Measurements from ENCODE around the gene NLRP6.
A peak's percentile ranks its signal among the peaks of the same experiment; 100 is the strongest.
"Not testable (repeated sequence)": the region's sequence is repeated elsewhere in the genome, so short reads cannot be mapped to it uniquely, and the experiment has no call there.

NLRP6 gene

DNA sequence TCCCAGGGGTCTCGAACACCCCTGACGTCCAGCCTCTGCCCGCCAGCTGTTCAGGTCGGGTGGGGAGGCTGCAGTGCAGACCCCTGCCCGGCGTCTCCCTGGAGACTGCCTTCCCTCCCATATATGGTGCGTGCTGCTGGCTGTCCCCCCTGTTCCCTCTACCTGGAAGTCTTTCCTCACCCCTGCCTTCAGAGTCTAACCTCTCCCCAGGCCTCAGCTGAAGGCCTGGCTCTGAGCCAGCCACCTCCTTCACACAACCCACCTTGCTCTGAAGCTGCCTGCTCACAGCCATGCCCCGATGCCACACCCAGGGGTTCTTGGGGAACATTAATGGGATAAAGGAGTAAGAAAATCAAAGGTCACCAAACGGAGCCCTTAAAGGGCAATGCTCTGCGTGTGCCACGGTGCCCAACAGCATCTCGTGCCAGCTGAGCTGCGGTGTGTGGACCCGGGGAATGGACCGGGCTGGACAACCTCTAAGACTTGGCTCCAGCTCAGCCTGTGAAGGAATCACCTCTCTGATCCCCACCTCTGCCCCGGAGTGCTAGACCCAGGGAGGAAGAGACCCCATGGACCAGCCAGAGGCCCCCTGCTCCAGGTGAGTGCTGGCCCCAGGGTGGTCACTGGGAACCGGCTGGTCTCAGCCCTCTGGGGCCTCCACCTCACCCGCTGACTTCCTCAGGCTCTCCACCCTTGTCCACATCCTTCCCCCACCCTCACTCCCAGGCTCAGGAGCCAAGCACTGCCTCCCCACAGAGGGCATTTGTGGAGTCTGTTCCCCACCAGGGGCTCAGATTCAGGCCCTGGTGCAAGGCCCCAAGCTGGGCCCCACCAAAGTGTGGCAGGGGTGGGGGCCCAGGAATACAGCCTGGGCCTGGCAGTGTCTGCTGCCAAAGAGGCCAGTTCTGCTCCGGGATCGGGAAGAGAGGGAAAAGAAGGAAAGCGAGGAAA lies at the start of gene NLRP6:
NLRP6 (plus strand) TSS at position 407 of the 951 bp plus-strand sequence; CDS start at position 570, 163 bp downstream.
- no peak for TF ChIP-seq JUND (IDR thresholded peaks at IDR 0.05; ENCODE audit: low read depth)
- in situ Hi-C loops (cut with HindIII; ENCODE audit: low pct_unique_long_range_greater_than_20kb, low sequenced_read_pairs), result no loop called here
- no peak for DNase-seq (ENCODE audit: low read depth in 1 of 2, low spot score in 1 of 2)

DNA sequence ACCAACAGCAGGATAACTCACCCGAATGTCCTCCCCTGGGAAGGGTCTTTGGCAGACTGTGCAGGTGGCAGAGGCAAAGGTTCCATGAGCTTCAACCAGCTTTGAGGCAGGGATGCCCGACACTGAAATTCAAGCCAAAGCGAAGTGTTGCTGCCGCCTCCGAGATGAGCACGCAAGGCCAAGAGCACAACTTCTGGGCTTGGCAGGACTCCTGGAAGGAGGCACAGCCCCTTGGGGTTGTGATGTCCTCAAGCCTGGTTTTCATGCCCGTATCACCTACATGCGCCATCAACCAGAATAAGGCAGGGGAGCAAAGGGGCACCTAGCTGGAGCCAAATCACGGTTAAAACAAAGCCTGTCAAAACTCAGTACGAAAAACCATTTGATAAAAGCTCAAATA lies 47.8 kb upstream of the NLRP6 start:
- in situ Hi-C loops (cut with HindIII; ENCODE audit: low pct_unique_long_range_greater_than_20kb, low sequenced_read_pairs), result no loop called here
- TF ChIP-seq JUND (IDR thresholded peaks at IDR 0.05; ENCODE audit: low read depth), result no peak
- no peak for DNase-seq (ENCODE audit: low read depth in 1 of 2, low spot score in 1 of 2)

DNA sequence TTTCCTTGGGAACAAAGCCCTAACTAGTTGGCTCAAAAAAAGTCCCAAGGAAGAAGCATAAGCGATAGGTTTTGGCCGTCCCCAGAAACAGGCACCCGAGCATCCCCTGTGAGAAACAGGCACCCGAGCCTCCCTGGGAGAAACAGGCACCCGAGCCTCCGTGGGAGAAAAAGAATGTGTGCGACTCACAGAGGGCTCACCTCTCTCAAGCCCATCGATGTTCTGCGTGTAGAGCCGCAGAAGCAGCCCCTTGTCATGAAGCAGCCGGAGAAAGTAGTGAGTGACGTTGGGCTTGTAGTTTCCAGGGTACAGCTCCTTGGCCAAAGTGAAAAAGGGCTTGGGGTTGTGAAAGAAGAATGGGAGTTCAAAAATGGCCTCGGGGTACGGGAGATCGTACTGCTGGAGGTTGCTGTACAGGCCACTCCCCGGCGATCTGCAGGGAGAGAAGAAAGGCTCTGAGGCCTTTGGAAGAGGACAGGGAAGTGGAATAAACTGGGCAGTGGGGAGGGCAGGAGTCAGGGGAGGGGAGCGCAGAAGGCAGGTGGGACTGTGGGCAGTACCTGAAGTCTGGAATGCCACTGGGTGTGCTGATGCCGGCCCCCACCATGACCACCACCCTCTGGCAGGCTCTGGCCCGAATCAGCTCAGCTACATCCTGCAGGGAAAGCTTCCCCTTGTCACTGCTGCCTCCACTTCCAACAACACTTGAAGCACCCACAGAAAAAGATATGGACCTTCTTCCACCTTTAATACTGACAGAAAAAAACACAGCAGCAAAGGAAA lies 45.2 kb upstream of the NLRP6 start:
- no peak for DNase-seq (ENCODE audit: low read depth in 1 of 2, low spot score in 1 of 2)
- no peak for TF ChIP-seq JUND (IDR thresholded peaks at IDR 0.05; ENCODE audit: low read depth)
- in situ Hi-C loops (cut with HindIII; ENCODE audit: low pct_unique_long_range_greater_than_20kb, low sequenced_read_pairs), result no loop called here

DNA sequence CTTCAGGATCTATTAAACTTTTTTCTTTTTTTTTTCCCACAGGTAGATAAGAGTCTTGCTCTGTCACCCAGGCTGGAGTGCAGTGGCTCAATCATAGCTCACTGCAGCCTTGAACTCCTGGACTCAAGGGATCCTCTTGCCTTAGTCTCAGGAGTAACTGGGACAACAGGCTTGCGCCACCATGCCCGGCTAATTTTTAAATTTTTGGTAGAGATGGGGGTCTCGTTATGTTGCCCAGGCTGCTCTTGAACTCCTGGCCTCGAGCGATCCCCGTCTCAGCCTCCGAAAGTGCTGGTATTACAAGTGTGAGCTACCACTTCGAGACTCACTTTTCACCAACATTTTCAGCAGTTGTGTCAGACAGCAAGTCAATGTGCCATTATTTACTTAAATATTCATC lies 43.0 kb upstream of the NLRP6 start:
- in situ Hi-C loops (cut with HindIII; ENCODE audit: low pct_unique_long_range_greater_than_20kb, low sequenced_read_pairs), result no loop called here
- TF ChIP-seq JUND (IDR thresholded peaks at IDR 0.05; ENCODE audit: low read depth), result no peak
- DNase-seq (ENCODE audit: low read depth in 1 of 2, low spot score in 1 of 2), result no peak

DNA sequence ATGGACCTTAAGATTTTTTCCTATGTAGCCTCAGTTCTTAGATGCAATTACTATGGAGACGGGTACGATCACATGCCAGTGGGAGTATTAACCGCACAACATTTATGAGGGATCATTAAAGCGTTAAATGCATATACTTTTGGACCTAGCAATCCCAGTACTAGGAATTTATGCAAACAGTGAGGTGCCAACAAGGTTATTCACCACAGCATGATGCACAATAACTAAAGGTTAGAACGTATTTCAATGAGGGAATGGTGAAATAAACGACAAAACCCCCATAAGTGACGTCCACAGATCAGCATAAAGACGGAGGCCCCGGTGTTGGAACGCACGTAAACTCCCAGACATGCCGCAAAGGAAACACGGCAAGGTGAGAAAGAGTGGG lies 42.6 kb upstream of the NLRP6 start:
- in situ Hi-C loops (cut with HindIII; ENCODE audit: low pct_unique_long_range_greater_than_20kb, low sequenced_read_pairs), result no loop called here
- TF ChIP-seq JUND (IDR thresholded peaks at IDR 0.05; ENCODE audit: low read depth), result no peak
- peak in 1 of 2 experiments; percentile 20 for DNase-seq (ENCODE audit: low read depth in 1 of 2, low spot score in 1 of 2)

DNA sequence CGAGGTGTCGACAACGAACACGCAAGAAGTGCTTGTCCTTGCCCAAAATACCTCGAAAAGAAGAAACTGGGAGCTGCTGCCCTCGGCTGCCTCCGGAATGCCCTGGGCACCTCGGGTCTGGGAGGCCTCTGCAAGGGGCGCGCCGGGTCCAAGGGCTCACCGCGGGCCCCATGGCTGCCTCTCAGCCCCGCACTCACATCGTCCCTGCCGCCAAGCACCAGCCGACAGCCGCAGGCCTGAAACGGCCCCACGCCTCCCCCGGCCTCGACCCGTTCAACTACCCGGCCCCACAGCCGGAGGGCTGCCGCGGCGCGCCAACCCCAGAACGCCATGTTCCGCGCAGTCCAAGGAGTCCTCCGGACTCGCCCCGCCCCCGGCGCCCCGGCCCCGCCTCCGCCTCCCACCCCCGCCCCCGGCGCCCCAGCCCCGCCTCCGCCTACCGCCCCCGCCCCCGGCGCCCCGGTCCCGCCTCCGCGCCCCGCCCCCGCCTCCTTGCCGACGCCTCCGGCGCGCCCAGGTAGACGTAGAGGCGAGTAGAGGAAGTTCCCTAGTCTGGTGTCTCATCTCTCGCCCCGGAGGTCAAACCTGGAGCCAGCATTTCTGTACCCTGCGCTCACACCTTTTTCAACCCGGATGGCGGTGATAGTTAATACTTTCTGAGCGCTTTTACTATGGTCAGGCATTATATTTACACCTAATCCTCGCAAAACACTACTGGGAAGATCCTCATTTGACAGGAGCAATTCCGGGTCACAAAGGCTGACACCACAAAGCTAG lies 42.0 kb upstream of the NLRP6 start, which contains the start of gene SIRT3:
SIRT3 (minus strand) TSS at position 346 of the 777 bp plus-strand sequence; CDS start at position 332, 14 bp downstream.
- peak; percentile 79 to 90 for DNase-seq (ENCODE audit: low read depth in 1 of 2, low spot score in 1 of 2)
- TF ChIP-seq JUND (IDR thresholded peaks at IDR 0.05; ENCODE audit: low read depth), result no peak
- in situ Hi-C loops (cut with HindIII; ENCODE audit: low pct_unique_long_range_greater_than_20kb, low sequenced_read_pairs), result no loop called here

DNA sequence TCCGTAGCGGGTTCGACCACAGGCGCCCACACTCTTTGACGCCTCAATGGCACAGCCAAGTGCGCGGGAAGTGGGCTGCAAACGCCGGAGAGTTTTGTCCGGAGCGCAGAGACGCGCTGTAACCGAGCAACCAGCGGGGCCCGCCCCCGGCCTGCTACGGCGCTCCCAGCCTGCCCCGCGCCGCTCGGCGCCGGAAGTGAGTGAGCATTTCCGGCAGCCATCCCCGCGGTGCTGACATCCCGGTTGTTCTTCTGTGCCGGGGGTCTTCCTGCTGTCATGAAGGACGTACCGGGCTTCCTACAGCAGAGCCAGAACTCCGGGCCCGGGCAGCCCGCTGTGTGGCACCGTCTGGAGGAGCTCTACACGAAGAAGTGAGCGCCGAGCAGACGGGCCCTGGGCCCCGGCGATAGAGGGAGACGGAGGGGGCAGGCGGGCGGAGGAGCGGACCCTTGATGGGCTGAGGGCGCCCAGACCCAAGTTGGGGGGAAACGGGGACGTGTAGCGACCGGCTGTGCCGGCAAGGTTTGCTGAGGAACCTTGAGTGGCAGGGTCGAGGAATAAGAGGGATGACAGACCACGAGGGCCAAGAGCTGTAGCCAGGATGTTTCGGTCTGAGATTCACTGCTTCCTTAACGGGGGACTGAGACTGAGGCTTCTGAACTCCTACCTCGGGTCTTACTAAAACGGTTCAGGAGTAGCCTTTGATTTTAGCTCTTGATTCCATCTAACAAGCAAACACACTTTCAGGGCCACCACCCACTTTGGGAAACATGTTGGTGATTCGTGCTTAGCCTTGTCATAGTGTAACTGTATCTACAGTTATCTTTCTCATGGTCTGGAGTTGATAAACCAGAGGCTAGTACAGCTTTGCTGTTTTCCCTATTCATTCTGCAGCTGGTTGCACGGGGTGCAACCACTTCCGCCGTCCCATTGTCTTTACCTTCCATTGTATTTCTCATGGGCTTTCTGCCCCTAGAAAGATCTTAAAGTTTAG lies 41.1 kb upstream of the NLRP6 start, which contains the start of gene PSMD13:
PSMD13 (plus strand) TSS at position 203 of the 994 bp plus-strand sequence; CDS start at position 277, 74 bp downstream.
- in situ Hi-C loops (cut with HindIII; ENCODE audit: low pct_unique_long_range_greater_than_20kb, low sequenced_read_pairs), result no loop called here
- no peak for TF ChIP-seq JUND (IDR thresholded peaks at IDR 0.05; ENCODE audit: low read depth)
- peak; percentile 71 to 77 for DNase-seq (ENCODE audit: low read depth in 1 of 2, low spot score in 1 of 2)

DNA sequence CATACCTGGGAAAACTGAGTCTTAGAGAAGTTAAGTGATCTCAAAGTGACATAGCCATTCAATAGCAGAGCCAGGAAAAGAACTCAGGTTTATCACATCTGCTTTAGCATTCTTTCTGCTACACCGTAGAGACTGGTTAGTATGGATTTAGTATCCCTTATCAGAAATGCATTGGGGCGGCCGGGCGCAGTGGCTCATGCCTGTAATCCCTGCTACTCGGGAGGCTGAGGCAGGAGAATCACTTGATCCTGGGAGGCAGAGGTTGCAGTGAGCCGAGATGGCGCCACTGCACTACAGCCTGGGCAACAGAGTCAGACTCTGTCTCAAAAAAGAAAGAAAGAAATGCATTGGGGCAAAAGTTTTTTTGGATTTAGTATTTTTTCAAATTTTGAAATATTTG lies 39.9 kb upstream of the NLRP6 start:
- DNase-seq (ENCODE audit: low read depth in 1 of 2, low spot score in 1 of 2); in situ Hi-C loops (cut with HindIII; ENCODE audit: low pct_unique_long_range_greater_than_20kb, low sequenced_read_pairs): not testable (repeated sequence)

DNA sequence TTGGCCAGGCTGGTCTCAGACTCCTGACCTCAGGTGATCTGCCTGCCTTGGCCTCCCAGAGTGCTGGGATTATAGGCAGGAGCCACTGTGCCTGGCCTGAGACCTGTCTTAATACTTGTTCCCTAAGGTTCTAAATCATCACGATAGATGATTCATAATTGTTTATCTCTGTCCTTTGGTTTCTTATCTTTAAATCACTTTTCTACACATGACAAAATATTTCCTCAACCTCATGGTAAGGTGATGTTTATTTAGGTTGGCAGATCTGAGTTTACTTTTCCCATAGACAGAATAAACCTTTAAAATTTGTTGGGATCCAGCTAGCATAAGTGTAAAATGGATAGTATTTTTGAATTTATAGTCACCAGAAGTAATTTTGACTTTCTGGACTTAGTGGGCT lies 37.9 kb upstream of the NLRP6 start:
- no peak for DNase-seq (ENCODE audit: low read depth in 1 of 2, low spot score in 1 of 2)
- no peak for TF ChIP-seq JUND (IDR thresholded peaks at IDR 0.05; ENCODE audit: low read depth)
- in situ Hi-C loops (cut with HindIII; ENCODE audit: low pct_unique_long_range_greater_than_20kb, low sequenced_read_pairs), result no loop called here

DNA sequence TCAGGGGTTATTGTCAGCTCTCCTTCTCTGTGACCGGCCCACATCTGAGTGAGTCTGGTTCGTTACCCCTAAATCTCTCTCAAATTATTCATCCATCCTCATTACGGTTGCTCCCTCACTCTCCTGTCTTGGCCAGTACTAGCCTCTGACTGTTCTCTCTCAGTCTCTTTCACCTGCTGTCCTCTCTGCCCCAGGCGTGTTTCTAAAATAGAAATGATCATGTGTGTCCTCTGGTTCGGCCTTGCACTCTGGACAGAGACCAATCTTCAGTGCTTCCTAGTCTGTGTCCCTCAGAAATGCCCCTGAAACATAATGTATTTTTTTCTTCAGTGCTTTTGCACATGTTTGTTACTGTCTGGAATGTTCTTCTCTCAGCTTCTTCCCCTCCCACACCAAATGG lies 36.6 kb upstream of the NLRP6 start:
- DNase-seq (ENCODE audit: low read depth in 1 of 2, low spot score in 1 of 2), result no peak
- TF ChIP-seq JUND (IDR thresholded peaks at IDR 0.05; ENCODE audit: low read depth), result no peak
- in situ Hi-C loops (cut with HindIII; ENCODE audit: low pct_unique_long_range_greater_than_20kb, low sequenced_read_pairs), result no loop called here

DNA sequence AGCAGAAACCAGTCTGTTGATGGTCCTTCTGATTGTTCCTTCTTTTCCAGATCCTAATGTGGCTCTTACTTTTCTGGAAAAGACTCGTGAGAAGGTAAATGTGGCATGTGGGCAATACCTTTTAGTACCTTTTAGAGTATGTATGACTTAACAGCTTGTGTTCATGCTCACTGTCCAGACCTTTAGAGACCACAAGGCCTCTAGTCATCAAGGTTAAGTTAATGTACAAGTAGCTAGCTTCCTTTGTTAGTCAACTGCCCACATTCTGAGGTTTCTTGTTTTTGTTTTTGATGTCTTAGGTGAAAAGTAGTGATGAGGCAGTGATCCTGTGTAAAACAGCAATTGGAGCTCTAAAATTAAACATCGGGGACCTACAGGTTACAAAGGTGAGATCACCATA lies 33.8 kb upstream of the NLRP6 start:
- TF ChIP-seq JUND (IDR thresholded peaks at IDR 0.05; ENCODE audit: low read depth), result no peak
- DNase-seq (ENCODE audit: low read depth in 1 of 2, low spot score in 1 of 2), result no peak
- in situ Hi-C loops (cut with HindIII; ENCODE audit: low pct_unique_long_range_greater_than_20kb, low sequenced_read_pairs), result no loop called here
